A673 (cell line): ENCODE measurements around the gene CUL4A. TPM values are rescaled to one million over a fixed set of nuclear protein-coding genes. Genes with fewer than 3 reads are reported as not detected.
"Not testable (repeated sequence)": the region's sequence is repeated elsewhere in the genome, so short reads cannot be mapped to it uniquely, and the experiment has no call there.

Experiments used
- BruUV-seq: library from RNA; stranded (reverse); fragments of 400-500 nt; replicated peaks from 2 replicates; lab custom pipeline; 2021; lab: Mats Ljungman, UMichigan
- CTCF ChIA-PET: fragments of 300-600 bp; sonication (Branson Sonifier 250); formaldehyde crosslinking; loops from one replicate; lab custom pipeline; 2022; ENCODE audit warnings: antibody characterized with exemption; lab: Charles Lee
- POLR2A ChIA-PET: fragments of 300-600 bp; sonication (Branson Sonifier 250); formaldehyde crosslinking; loops from one replicate; lab custom pipeline; 2022; ENCODE audit warnings: antibody characterized with exemption; ENCODE audit not compliant: low non-redundant PET; lab: Charles Lee
- DNase-seq: peaks from one replicate; pipeline ENCODE4 v3.0.0-alpha.2; 2015; ENCODE audit warnings: low spot score
- H3K27ac ChIP-seq: fragments of 200-600 bp; sonication (generic); 2 replicates; pipeline ENCODE4 v1.5.1; 2016; ENCODE audit warnings: mixed run types, low read depth, mild to moderate bottlenecking, mixed read lengths, antibody characterized with exemption, low read length; ENCODE audit not compliant: poor library complexity, severe bottlenecking
- H3K27me3 ChIP-seq: fragments of 200-600 bp; sonication (generic); replicated peaks from 2 replicates; pipeline ENCODE4 v1.6.1; 2017; ENCODE audit warnings: mixed run types, low read depth, mild to moderate bottlenecking, mixed read lengths, antibody characterized with exemption, low read length; ENCODE audit not compliant: insufficient read depth, poor library complexity
- H3K36me3 ChIP-seq: fragments of 200-600 bp; sonication (generic); 2 replicates; pipeline ENCODE4 v1.6.1; 2016; ENCODE audit warnings: mixed run types, mild to moderate bottlenecking, mixed read lengths, antibody characterized with exemption, low read length; ENCODE audit not compliant: insufficient read depth, poor library complexity, severe bottlenecking
- H3K4me1 ChIP-seq: fragments of 200-600 bp; sonication (generic); 2 replicates; pipeline ENCODE4 v1.6.1; 2017; ENCODE audit warnings: mixed run types, mild to moderate bottlenecking, mixed read lengths, antibody characterized with exemption, low read length; ENCODE audit not compliant: insufficient read depth, poor library complexity, severe bottlenecking
- H3K4me3 ChIP-seq: fragments of 200-600 bp; sonication (generic); 2 replicates; pipeline ENCODE4 v1.5.1; 2016; ENCODE audit warnings: low read depth, mixed run types, mild to moderate bottlenecking, mixed read lengths, low read length; ENCODE audit not compliant: poor library complexity, severe bottlenecking
- H3K9me3 ChIP-seq: fragments of 200-600 bp; sonication (generic); 2 replicates; pipeline ENCODE4 v1.6.1; 2016; ENCODE audit warnings: mixed run types, low read depth, mild to moderate bottlenecking, mixed read lengths, antibody characterized with exemption, low read length; ENCODE audit not compliant: poor library complexity, severe bottlenecking
- EZH2 ChIP-seq: fragments of 200-600 bp; sonication (generic); IDR thresholded peaks from 2 replicates; pipeline ENCODE4 v1.6.1; 2017; ENCODE audit warnings: borderline replicate concordance, low read depth, mild to moderate bottlenecking, mixed read lengths, antibody characterized with exemption, low read length; ENCODE audit not compliant: poor library complexity, severe bottlenecking
- intact Hi-C: fragments of 100-400 bp; cut with micrococcal nuclease; formaldehyde crosslinking; loops from one replicate; pipeline ENCODE4 v1.10.0; 2022; ENCODE audit not compliant: unreplicated experiment
- total RNA-seq: library from RNA; stranded (reverse); gene quantifications from 2 replicates; pipeline ENCODE4 v1.2.3, GENCODE V29; 2021
- TF ChIP-seq, protein P1 (sequence below): fragments of 300-800, 200-600 bp; sonication (generic); conservative IDR thresholded peaks from 2 replicates; pipeline ENCODE4 v1.5.1; 2017; ENCODE audit warnings: low read depth, mild to moderate bottlenecking, antibody characterized with exemption, low read length, moderate library complexity, mixed read lengths

CUL4A gene
- total RNA-seq, 1 experiment from 2014 or later = 87.5 TPM

DNA sequence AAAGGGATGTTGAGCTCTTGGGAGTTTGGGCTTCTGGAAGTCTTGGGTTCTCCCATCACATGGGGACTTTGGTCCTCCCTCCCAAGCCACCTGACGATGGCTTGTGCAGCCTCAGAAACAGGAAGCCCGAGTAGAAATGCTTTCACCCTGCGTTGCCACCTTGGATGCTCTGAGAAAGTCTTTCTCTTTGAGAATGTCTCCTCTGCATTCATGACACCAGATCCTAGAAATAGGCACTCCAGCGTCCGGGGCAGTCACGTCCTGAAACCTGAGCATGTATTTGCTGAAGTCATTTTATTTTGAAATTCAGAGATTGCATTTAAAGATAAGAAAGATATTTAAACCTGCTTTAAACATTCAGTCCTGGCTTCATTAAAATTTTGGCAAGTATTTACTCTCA lies 34.4 kb downstream of the CUL4A start:
- Histone ChIP-seq H3K4me1 (no peaks in the 10 kb centered on the region), H3K9me3 (no peaks in the 10 kb centered on the region), H3K36me3 (peaks cover 52% of the 10 kb centered on the region), H3K4me3 (no peak overlapping the region), H3K27me3 (no peaks in the 10 kb centered on the region), H3K27ac (no peak overlapping the region)
- BruUV-seq = no TSS peak
- TF ChIP-seq, protein P1, sequence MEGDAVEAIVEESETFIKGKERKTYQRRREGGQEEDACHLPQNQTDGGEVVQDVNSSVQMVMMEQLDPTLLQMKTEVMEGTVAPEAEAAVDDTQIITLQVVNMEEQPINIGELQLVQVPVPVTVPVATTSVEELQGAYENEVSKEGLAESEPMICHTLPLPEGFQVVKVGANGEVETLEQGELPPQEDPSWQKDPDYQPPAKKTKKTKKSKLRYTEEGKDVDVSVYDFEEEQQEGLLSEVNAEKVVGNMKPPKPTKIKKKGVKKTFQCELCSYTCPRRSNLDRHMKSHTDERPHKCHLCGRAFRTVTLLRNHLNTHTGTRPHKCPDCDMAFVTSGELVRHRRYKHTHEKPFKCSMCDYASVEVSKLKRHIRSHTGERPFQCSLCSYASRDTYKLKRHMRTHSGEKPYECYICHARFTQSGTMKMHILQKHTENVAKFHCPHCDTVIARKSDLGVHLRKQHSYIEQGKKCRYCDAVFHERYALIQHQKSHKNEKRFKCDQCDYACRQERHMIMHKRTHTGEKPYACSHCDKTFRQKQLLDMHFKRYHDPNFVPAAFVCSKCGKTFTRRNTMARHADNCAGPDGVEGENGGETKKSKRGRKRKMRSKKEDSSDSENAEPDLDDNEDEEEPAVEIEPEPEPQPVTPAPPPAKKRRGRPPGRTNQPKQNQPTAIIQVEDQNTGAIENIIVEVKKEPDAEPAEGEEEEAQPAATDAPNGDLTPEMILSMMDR = no peak
- no peak for TF ChIP-seq EZH2
- CTCF ChIA-PET = no interaction called here
- POLR2A ChIA-PET = no interaction called here
- intact Hi-C loops = no loop called here
- DNase-seq = no peak

DNA sequence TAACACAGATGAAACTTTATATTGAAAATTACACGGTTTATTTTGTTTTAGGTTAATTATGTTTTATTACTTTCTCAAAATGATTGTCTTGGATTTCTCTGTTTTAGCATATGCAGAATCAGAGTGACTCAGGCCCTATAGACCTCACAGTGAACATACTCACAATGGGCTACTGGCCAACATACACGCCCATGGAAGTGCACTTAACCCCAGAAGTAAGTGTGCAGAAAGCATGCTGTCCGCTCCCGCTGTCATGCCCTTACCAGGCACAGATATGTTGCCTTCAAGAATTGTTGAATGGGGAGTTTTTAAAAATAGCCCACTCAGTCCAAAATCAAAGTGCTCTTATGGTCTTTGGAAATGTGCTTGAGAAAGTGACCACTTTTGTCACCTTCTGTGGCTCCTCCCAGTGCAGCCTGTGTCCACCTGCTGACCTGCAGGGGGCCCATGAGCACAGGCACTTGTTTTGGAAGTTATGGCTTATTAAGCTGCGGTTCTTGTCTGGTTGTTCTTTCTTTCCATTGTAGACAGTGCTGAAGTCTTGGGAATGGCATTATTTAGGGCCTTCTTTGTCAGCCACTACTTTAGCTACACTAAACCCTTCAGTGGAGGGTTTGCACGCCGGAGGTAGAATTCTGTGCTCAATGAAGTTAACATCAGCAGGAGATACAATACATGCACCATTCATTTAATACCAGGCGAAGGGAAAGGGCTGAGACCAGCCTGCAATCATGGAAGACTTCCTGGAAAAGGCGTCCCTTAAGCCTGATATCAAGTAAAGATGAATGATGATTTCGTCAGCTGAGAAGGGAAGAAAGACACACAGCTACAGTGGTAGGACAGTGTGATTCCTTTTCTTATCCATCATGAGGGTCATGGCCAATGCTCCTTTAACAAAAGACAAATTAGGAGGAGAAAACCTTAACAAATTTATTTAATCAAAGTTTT lies 36.7 kb downstream of the CUL4A start:
- Histone ChIP-seq H3K27me3 (no peaks in the 10 kb centered on the region), H3K27ac (no peak overlapping the region), H3K4me3 (no peak overlapping the region), H3K9me3 (no peaks in the 10 kb centered on the region), H3K36me3 (peaks cover 56% of the 10 kb centered on the region), H3K4me1 (no peaks in the 10 kb centered on the region)
- no peak for TF ChIP-seq EZH2
- intact Hi-C loops = no loop called here
- no TSS peak for BruUV-seq
- no peak for DNase-seq
- ChIA-PET CTCF (no interaction called here), POLR2A (no interaction called here)

DNA sequence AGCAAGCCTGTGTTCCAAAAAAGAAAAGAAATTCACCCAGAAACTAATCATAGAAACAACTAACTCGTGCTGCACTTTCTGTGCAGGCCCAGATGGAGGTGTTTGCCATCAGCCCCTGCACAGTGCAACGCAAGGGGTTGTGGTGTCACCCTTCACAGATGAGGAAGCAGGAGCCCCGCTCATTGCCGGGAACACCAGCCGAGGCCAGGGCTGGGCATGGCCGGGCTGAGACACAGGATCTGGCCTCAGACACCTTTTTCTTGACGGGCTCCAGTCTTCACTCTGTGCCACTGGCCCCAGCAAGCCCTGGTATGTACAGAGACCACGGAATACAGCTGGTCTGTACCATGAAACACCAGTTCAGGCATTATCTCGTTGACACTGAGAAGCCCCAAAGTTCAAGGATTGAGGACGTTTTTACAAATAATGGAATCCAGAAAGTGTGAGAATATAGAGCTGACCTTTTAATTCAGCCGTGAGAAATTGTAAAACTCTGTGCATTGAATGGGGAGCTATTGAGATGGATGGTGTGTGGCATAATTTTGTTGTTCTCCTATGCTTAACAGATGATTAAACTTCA lies 43.2 kb downstream of the CUL4A start:
- no peaks in the 10 kb centered on the region for H3K4me1 ChIP-seq
- ChIA-PET POLR2A (no interaction called here), CTCF (no interaction called here)
- no peak overlapping the region for H3K27ac ChIP-seq
- no peak for DNase-seq
- H3K36me3 ChIP-seq = peaks cover 72% of the 10 kb centered on the region
- no peak for TF ChIP-seq EZH2
- TF ChIP-seq, protein P1 = no peak
- H3K4me3 ChIP-seq = no peak overlapping the region
- BruUV-seq = no TSS peak
- H3K27me3 ChIP-seq = no peaks in the 10 kb centered on the region
- intact Hi-C loops = no loop called here
- H3K9me3 ChIP-seq = no peaks in the 10 kb centered on the region

DNA sequence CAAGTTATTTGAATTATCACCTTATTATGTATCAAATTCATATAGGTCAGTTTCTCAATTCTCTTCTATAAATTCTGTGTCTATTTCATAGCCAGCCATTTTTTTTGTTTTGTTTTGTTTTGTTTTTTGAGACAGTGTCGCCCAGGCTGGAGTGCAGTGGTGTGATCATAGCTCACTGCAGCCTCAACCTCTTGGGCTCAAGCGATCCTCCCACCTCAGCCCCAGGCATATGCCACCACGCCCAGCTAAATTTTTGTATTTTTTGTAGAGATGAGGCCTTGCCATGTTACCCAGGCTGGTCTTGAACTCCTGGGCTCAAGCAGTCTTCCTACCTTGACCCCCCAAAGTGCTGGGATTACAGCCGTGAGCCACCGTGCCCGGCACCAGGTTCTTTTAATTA lies 48.5 kb downstream of the CUL4A start:
- H3K9me3 ChIP-seq, H3K4me3 ChIP-seq, DNase-seq, H3K4me1 ChIP-seq, BruUV-seq, CTCF ChIA-PET, intact Hi-C loops, POLR2A ChIA-PET, H3K27ac ChIP-seq, H3K27me3 ChIP-seq: not testable (repeated sequence)
- peaks cover 66% of the 10 kb centered on the region for H3K36me3 ChIP-seq
